Measurements from ENCODE around the gene PBXIP1. TPM values are rescaled to one million over a fixed set of nuclear protein-coding genes. Genes with fewer than 3 reads are reported as not detected.
"Not testable (repeated sequence)": the region's sequence is repeated elsewhere in the genome, so short reads cannot be mapped to it uniquely, and the experiment has no call there.

PBXIP1 gene
- polyA plus RNA-seq, 1 donor (not counting 4 experiments of a cell fraction or from before 2014, with no cell fraction given): 15.6 TPM

DNA sequence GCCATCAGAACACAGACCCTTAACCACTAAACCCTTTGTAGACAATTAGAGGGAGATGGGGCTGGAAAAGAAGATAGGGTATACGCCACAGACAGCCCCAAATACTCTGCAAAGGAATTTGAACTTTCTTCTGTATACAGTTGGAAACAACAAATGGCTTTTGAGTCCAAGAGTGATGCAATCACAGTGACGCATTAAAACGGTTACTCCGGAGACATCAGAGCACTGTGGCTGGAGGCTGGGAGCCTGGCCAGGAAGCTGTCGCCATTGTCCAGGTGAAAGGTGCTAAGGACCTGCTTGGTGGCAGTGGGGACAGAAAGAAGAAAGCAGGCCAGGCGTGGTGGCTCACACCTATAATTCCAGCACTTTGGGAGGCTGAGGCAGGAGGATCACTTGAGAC, 31.4 kb upstream of the PBXIP1 start:
- Histone ChIP-seq H3K9me3 (ENCODE audit: control insufficient read depth, low read depth, low read length) (no peaks in the 10 kb centered on the region), H3K9ac (ENCODE audit: control insufficient read depth, extremely low read depth, insufficient read depth, low read length) (no peak overlapping the region), H3K79me2 (ENCODE audit: control insufficient read depth, insufficient read depth, low read length) (peaks cover 38% of the 10 kb centered on the region), H3K4me2 (ENCODE audit: control insufficient read depth, extremely low read depth, insufficient read depth, low read depth, low read length) (no peak overlapping the region), H3K36me3 (ENCODE audit: control insufficient read depth in 2 of 2, extremely low read depth in 1 of 2, insufficient read depth in 2 of 2, low read length in 2 of 2) (peaks cover 23 to 28% of the 10 kb centered on the region in 2 experiments), H3K4me3 (ENCODE audit: control insufficient read depth in 2 of 3, extremely low read depth in 1 of 3, insufficient read depth in 2 of 3, low read depth in 1 of 3, low read length in 3 of 3) (no peak overlapping the region), H3K27me3 (ENCODE audit: control insufficient read depth, extremely low read depth, insufficient read depth, low read length) (no peaks in the 10 kb centered on the region), H3K27ac (ENCODE audit: control insufficient read depth, insufficient read depth, low read length) (no peak overlapping the region), H3K4me1 (ENCODE audit: control insufficient read depth, extremely low read depth, insufficient read depth, low read length) (peaks cover 19% of the 10 kb centered on the region), H4K20me1 (ENCODE audit: control insufficient read depth, extremely low read depth, insufficient read depth, low read length) (peaks cover 3% of the 10 kb centered on the region), H3K9me1 (ENCODE audit: control insufficient read depth, extremely low read depth, insufficient read depth, low read length) (no peaks in the 10 kb centered on the region), H2AFZ (ENCODE audit: control insufficient read depth, low read length) (no peak overlapping the region)
- dilution Hi-C loops (cut with MboI; ENCODE audit: extremely low pct_ligation_motif_present, low sequenced_read_pairs): no loop called here
- DNase-seq (ENCODE audit: low read depth, low spot score) (no peak), FAIRE-seq (no peak)
- no peak for TF ChIP-seq EZH2 (IDR thresholded peaks at IDR 0.05; ENCODE audit: low read length)
- TF ChIP-seq, protein P1, sequence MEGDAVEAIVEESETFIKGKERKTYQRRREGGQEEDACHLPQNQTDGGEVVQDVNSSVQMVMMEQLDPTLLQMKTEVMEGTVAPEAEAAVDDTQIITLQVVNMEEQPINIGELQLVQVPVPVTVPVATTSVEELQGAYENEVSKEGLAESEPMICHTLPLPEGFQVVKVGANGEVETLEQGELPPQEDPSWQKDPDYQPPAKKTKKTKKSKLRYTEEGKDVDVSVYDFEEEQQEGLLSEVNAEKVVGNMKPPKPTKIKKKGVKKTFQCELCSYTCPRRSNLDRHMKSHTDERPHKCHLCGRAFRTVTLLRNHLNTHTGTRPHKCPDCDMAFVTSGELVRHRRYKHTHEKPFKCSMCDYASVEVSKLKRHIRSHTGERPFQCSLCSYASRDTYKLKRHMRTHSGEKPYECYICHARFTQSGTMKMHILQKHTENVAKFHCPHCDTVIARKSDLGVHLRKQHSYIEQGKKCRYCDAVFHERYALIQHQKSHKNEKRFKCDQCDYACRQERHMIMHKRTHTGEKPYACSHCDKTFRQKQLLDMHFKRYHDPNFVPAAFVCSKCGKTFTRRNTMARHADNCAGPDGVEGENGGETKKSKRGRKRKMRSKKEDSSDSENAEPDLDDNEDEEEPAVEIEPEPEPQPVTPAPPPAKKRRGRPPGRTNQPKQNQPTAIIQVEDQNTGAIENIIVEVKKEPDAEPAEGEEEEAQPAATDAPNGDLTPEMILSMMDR (optimal IDR thresholded peaks at IDR 0.05 in 1 of 3, IDR thresholded peaks at IDR 0.05 in 1 of 3, conservative IDR thresholded peaks at IDR 0.05 in 1 of 3; ENCODE audit: extremely low read depth in 1 of 3, insufficient read depth in 2 of 3, low read length in 3 of 3): no peak

DNA sequence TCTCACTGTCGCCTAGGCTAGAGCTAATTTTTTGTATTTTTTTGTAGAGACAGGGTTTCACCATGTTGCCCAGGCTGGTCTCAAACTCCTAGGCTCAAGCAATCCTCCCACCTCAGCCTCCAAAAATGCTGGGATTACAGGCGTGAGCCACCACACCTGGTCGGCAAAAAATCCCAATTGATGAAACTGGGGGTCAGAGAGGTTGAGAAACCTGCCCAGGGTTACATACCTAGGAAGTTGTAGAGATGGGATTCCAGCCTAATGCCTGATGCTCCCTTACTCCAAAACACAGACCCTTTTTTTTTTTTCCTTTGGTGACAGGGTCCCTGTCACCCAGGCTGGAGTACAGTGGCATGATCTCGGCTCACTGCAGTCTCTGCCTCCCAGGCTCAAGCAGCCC, 30.8 kb upstream of the PBXIP1 start:
- FAIRE-seq; dilution Hi-C loops (cut with MboI; ENCODE audit: extremely low pct_ligation_motif_present, low sequenced_read_pairs); H3K27ac ChIP-seq (ENCODE audit: control insufficient read depth, insufficient read depth, low read length): not testable (repeated sequence)

More for the DNA sequence above, 30.8 kb upstream of the PBXIP1 start:
- Histone ChIP-seq H3K79me2 (ENCODE audit: control insufficient read depth, insufficient read depth, low read length) (peaks cover 38% of the 10 kb centered on the region), H3K4me1 (ENCODE audit: control insufficient read depth, extremely low read depth, insufficient read depth, low read length) (peaks cover 21% of the 10 kb centered on the region), H3K36me3 (ENCODE audit: control insufficient read depth in 2 of 2, extremely low read depth in 1 of 2, insufficient read depth in 2 of 2, low read length in 2 of 2) (peaks cover 23 to 28% of the 10 kb centered on the region in 2 experiments)
- not testable (repeated sequence) for H3K9me1 ChIP-seq (ENCODE audit: control insufficient read depth, extremely low read depth, insufficient read depth, low read length); H2AFZ ChIP-seq (ENCODE audit: control insufficient read depth, low read length); H3K4me2 ChIP-seq (ENCODE audit: control insufficient read depth, extremely low read depth, insufficient read depth, low read depth, low read length); H3K27me3 ChIP-seq (ENCODE audit: control insufficient read depth, extremely low read depth, insufficient read depth, low read length); DNase-seq (ENCODE audit: low read depth, low spot score); H4K20me1 ChIP-seq (ENCODE audit: control insufficient read depth, extremely low read depth, insufficient read depth, low read length); H3K9ac ChIP-seq (ENCODE audit: control insufficient read depth, extremely low read depth, insufficient read depth, low read length); H3K4me3 ChIP-seq (ENCODE audit: control insufficient read depth in 2 of 3, extremely low read depth in 1 of 3, insufficient read depth in 2 of 3, low read depth in 1 of 3, low read length in 3 of 3); H3K9me3 ChIP-seq (ENCODE audit: control insufficient read depth, low read depth, low read length)
